ENCODE results near the gene PLA2G2C.

- TF ChIP-seq CTCF (conservative IDR thresholded peaks at IDR 0.05 in 1 of 2, IDR thresholded peaks at IDR 0.05 in 1 of 2; ENCODE audit: extremely low read depth in 1 of 2, insufficient read depth in 1 of 2, low read depth in 1 of 2, low read length in 2 of 2) (peak in 1 of 2 donors; percentile 19), EZH2 (IDR thresholded peaks at IDR 0.05; ENCODE audit: borderline replicate concordance, low read length) (no peak)
Measured at GRCh38 chr1:20187103-20187812, 940 bp upstream of the PLA2G2C start.
